ENCODE data around the gene LECT2. TPM values are rescaled to one million over a fixed set of nuclear protein-coding genes. Genes with fewer than 3 reads are reported as not detected.

Gene LECT2
- total RNA-seq, 4 donors from 2014 or later: not detected

GRCh38 chr5:135950611-135951010, 4.2 kb downstream of the LECT2 start:
- in situ Hi-C loops (cut with MboI; ENCODE audit: low sequenced_read_pairs in 4 of 4) (loop anchor here in 1 of 4 donors (10.0 kb wide), 1 partner anchor 134 kb away; no protein-coding TSS in a partner anchor), intact Hi-C loops (cut with DNase I; ENCODE audit: low total_unique reads) (no loop called here)
- ATAC-seq (no peak), DNase-seq (no peak)
- Histone ChIP-seq H3K36me3 (no peaks in the 10 kb centered on the region), H3K4me3 (no peak overlapping the region), H3K27ac (no peak overlapping the region), H3K4me1 (no peaks in the 10 kb centered on the region), H3K9me3 (no peaks in the 10 kb centered on the region), H3K27me3 (no peaks in the 10 kb centered on the region)
- no peak for TF ChIP-seq POLR2A (IDR thresholded peaks at IDR 0.05)
- TF ChIP-seq CTCF (IDR thresholded peaks at IDR 0.05 in 4 of 5, conservative IDR thresholded peaks at IDR 0.05 in 1 of 5): no peak

- TF ChIP-seq POLR2A (IDR thresholded peaks at IDR 0.05): no peak
- peak; percentile 67 to 79 (median 71) for TF ChIP-seq CTCF (IDR thresholded peaks at IDR 0.05 in 4 of 5, conservative IDR thresholded peaks at IDR 0.05 in 1 of 5)
- ATAC-seq (peak; percentile 75 to 80), DNase-seq (peak; percentile 26)
- Histone ChIP-seq H3K27ac (no peak overlapping the region), H3K9me3 (no peaks in the 10 kb centered on the region), H3K36me3 (no peaks in the 10 kb centered on the region), H3K4me3 (no peak overlapping the region), H3K4me1 (no peaks in the 10 kb centered on the region), H3K27me3 (no peaks in the 10 kb centered on the region)
- in situ Hi-C loops (cut with MboI; ENCODE audit: low sequenced_read_pairs in 4 of 4) (loop anchor here in 3 of 4 donors (5.0 to 10.0 kb wide), 4 partner anchors 130 to 270 kb away; no protein-coding TSS in a partner anchor), intact Hi-C loops (cut with DNase I; ENCODE audit: low total_unique reads) (loop anchor here (1.0 to 2.0 kb wide), 4 partner anchors 117 to 267 kb away; no protein-coding TSS in a partner anchor)
Measured at GRCh38 chr5:135944967-135945560, 9.7 kb downstream of the LECT2 start.

- intact Hi-C loops (cut with DNase I; ENCODE audit: low total_unique reads): loop anchor here (1.0 to 2.0 kb wide), 2 partner anchors 138 to 268 kb away; no protein-coding TSS in a partner anchor
- in situ Hi-C loops (cut with MboI; ENCODE audit: low sequenced_read_pairs in 4 of 4): loop anchor here in 3 of 4 donors (5.0 to 10.0 kb wide), 4 partner anchors 130 to 270 kb away; no protein-coding TSS in a partner anchor
- Histone ChIP-seq H3K9me3 (no peaks in the 10 kb centered on the region), H3K27ac (no peak overlapping the region), H3K4me3 (no peak overlapping the region), H3K36me3 (no peaks in the 10 kb centered on the region), H3K27me3 (no peaks in the 10 kb centered on the region), H3K4me1 (no peaks in the 10 kb centered on the region)
- TF ChIP-seq CTCF (IDR thresholded peaks at IDR 0.05 in 4 of 5, conservative IDR thresholded peaks at IDR 0.05 in 1 of 5) (no peak), POLR2A (IDR thresholded peaks at IDR 0.05) (no peak)
- DNase-seq (no peak), ATAC-seq (no peak)
Measured at GRCh38 chr5:135944564-135944963, 10.2 kb downstream of the LECT2 start.

- H3K36me3 ChIP-seq: no peaks in the 10 kb centered on the region
- H3K9me3 ChIP-seq: no peaks in the 10 kb centered on the region
- ATAC-seq (no peak), DNase-seq (no peak)
- H3K27ac ChIP-seq: no peak overlapping the region
- H3K27me3 ChIP-seq: no peaks in the 10 kb centered on the region
- in situ Hi-C loops (cut with MboI; ENCODE audit: low sequenced_read_pairs in 4 of 4): loop anchor here in 3 of 4 donors (5.0 to 10.0 kb wide), 4 partner anchors 133 to 273 kb away; no protein-coding TSS in a partner anchor
- no peaks in the 10 kb centered on the region for H3K4me1 ChIP-seq
- no peak for TF ChIP-seq POLR2A (IDR thresholded peaks at IDR 0.05)
- no peak for TF ChIP-seq CTCF (IDR thresholded peaks at IDR 0.05 in 4 of 5, conservative IDR thresholded peaks at IDR 0.05 in 1 of 5)
- intact Hi-C loops (cut with DNase I; ENCODE audit: low total_unique reads): no loop called here
- no peak overlapping the region for H3K4me3 ChIP-seq
Measured at GRCh38 chr5:135942202-135942771, 12.5 kb downstream of the LECT2 start.
